ENCODE data around the gene MAPK8IP3. TPM values are rescaled to one million over a fixed set of nuclear protein-coding genes. Genes with fewer than 3 reads are reported as not detected.

MAPK8IP3 gene, protein sequence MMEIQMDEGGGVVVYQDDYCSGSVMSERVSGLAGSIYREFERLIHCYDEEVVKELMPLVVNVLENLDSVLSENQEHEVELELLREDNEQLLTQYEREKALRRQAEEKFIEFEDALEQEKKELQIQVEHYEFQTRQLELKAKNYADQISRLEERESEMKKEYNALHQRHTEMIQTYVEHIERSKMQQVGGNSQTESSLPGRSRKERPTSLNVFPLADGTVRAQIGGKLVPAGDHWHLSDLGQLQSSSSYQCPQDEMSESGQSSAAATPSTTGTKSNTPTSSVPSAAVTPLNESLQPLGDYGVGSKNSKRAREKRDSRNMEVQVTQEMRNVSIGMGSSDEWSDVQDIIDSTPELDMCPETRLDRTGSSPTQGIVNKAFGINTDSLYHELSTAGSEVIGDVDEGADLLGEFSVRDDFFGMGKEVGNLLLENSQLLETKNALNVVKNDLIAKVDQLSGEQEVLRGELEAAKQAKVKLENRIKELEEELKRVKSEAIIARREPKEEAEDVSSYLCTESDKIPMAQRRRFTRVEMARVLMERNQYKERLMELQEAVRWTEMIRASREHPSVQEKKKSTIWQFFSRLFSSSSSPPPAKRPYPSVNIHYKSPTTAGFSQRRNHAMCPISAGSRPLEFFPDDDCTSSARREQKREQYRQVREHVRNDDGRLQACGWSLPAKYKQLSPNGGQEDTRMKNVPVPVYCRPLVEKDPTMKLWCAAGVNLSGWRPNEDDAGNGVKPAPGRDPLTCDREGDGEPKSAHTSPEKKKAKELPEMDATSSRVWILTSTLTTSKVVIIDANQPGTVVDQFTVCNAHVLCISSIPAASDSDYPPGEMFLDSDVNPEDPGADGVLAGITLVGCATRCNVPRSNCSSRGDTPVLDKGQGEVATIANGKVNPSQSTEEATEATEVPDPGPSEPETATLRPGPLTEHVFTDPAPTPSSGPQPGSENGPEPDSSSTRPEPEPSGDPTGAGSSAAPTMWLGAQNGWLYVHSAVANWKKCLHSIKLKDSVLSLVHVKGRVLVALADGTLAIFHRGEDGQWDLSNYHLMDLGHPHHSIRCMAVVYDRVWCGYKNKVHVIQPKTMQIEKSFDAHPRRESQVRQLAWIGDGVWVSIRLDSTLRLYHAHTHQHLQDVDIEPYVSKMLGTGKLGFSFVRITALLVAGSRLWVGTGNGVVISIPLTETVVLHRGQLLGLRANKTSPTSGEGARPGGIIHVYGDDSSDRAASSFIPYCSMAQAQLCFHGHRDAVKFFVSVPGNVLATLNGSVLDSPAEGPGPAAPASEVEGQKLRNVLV (N-terminal part only)
- total RNA-seq: 13.9 and 16.6 TPM in 2 replicates

DNA sequence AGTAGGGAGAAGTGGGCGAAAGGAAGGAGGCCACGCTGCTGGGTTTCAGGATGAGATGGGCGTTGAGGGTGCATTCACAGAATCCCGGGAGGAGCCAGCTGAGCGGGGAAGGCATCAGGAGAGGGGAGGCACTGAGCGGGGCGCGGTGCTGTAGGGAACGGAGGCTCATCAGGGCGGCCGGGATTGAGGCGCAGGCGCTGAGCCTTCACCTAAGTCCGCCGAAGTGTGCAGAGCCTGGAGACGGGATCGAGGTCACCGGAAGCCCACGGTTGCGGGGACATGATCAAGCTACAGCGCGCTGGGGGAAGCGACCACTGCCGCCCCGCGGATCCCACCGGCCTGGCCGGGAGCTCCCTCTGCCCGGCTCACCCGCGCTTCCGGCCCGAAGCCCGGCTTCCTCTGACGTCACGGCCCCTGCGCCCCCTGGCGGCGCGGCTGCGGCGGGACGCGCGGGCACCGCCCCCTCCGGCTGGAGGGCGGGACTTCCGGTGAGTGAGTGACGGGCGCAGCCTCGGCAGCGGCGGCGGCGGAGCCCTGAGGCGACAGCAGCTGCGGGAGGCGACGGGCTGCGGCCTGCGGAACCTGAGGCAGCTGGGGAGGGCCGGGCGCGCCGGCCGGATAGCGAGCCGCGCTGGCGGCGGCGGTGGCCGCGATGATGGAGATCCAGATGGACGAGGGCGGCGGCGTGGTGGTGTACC, at the start of gene MAPK8IP3:
TSS of gene MAPK8IP3 (plus strand) at position 508 of the 698 bp plus-strand sequence. CDS start at position 653, 145 bp downstream.

DNA sequence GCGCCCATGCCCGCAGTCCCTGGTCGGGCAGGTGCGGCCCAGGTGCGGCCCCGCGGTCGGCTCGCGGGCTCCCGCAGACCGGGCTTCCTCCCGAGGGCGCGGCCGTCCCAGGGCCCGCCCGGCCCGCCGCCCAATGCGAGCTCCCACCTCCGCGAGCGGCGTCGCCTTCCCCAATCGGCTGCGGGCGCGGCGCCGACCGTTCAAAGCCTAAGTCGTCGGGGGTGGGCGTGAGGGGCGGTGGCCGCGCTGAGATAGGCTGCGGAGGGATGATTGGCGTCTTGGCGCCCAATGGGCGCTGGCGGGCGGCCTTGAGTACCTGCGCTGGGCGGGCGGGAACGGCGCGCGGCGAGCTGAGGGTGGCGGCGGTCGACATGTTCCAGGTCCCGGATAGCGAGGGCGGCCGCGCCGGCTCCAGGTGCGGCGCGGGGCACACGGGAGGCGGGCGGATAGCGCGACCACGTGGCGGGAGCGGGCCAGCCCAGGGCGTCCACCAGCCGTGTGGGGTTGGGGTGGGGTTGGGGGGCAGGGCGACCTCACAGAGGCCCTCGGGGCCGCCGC, 28.0 kb upstream of the MAPK8IP3 start, which contains the start of gene JPT2:
TSS of gene JPT2 (plus strand) at position 338 of the 558 bp plus-strand sequence. CDS start at position 372, 34 bp downstream.

DNA sequence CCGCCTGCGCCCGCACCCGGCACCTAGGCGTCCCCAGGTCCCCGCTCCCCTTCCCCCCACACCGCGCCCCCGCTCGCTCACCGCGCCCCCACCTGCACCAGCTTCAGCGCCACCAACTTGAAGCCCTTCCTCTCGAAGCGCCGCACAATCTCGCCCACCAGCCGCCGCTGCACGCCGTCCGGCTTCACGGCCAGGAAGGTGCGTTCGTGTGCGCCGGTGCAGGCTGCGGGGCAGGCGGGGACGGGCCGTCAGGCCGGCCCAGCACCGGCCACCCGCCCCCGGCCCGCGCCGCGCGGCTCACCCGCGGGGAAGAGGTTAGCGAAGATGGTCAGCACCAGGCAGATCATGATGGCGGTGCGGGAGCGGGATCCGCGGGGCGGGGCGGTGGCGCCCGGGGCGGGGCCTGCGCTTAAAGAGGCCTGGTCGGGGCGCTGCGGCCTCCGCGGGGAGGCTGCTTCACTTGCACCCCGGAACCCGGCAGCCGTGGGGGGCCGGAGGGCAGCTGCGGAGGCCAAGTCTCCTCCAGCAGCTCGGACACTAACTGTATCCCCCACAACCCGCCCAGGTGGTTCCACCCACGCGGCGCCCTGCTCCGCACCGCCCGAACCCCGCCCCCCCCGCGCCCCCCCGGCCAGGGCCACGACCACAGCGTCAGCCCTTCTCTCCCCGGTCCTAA, 65.3 kb downstream of the MAPK8IP3 start, which contains the start of gene NME3:
TSS of gene NME3 (minus strand) at position 356 of the 676 bp plus-strand sequence. CDS start at position 347, 9 bp downstream.

DNA sequence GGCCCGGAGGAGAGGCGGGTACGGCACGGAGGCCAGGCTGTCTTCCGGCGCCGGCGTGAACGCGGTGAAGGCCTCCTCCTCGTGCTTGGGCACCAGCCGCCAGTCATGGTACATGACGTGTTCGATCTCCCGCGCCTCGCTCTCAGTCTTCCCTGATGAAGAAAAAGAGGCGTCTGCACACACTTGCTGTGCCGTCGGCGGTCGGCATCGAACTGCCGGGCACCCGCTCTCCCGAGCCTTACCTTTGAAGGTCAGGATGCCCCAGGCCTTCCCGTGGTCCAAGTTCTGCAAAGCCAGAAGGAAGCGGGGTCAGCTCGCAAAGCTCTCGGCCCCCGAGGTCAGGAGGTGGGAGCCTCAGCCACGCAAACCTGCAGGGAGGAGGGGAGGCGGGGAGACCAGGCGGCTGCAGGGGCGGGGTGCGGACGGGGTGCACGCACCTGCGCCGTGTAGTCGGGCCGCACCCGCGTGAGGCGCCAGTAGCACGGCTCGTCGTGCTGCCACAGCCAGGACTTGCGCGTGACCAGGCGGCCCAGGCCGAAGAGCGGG, 66.4 kb downstream of the MAPK8IP3 start, which contains the start of gene EME2:
TSS of gene EME2 (plus strand) at position 449 of the 546 bp plus-strand sequence. CDS start 418 bp downstream, outside the sequence.

DNA sequence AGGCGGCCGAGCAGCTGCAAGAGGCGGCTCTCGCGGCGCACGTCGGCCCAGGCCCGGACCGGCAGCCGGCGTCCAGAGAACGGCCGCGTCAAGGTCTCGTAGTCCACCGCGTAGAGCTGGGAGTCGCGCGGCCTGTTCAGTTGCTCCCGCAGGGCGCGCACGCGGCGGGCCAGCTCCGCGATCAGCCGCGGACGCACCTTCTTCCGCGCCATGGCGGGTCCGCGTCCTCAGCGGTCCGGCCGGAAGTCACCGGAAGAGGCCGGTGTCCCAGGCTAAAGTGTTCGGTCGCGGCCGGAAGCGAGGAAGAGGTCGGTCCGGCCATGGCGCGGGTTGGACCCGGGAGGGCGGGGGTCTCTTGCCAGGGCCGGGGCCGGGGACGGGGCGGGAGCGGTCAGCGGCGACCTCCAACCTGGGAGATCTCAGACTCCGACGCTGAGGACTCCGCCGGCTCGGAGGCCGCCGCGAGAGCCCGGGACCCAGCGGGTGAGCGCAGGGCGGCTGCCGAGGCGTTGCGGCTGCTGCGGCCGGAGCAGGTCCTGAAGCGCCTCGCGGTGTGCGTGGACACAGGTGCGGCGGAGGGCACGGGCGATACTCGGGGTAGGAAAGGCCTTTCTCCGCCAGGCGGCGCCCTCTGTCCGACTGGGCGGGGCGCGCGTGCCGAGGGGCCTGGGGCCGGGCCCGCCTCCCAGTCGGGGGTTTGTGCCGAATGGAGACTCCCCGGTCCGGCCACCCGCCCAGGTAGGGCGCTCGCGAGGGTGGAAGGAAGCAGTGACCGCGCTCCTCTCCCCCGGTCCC, 67.1 kb downstream of the MAPK8IP3 start, which contains the start of gene MRPS34:
TSS of gene MRPS34 (minus strand) at position 227 of the 795 bp plus-strand sequence. CDS start at position 212, 15 bp downstream.

DNA sequence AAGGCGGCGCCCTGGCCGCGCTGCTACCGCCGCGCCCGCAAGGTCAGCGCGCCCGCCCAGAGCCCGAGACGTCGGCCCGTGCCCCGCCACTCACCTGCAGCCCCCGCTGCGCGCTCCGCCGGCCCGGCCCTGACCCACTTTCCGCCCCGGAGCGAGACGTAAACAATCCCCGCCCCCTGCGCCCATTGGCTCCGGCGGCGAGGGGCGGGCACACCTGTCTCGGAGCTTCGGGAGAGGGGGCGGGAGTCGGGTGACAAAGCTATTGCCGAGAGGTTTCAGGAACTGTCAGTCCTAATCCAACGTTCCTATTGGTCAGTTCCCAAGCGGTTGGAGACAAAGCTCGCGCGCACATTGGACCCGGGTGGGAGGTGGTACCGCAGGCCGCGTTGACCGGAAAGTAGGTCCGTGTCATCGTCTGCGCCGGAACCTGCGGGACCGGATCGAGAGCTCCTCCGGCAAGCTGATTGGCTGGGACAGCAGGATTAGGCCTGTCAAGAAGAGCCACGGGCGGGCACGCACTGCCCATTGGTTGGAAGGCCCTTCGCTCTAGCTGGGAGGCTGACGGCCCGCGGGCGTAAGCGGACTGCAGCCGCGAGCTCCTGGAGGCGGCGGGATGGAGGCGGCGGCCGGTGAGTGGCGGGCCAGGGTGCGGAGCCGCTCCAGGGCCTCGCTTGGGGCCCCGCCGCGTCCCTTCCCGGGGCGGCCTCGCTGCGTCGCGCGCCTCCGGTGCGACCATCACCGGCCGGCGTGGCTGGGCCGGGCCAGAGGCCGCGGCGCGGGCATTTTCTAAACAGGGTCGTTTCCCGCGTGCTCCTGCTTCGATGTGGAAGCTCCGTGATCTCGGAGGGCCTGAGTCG, 76.6 kb downstream of the MAPK8IP3 start, which contains the start of the genes NUBP2 and SPSB3:
TSS of gene NUBP2 (plus strand) at position 553 of the 857 bp plus-strand sequence. CDS start at position 614, 61 bp downstream.
TSS of gene SPSB3 (minus strand) at position 164 of the 857 bp plus-strand sequence. CDS start 1,088 bp downstream, outside the sequence.

DNA sequence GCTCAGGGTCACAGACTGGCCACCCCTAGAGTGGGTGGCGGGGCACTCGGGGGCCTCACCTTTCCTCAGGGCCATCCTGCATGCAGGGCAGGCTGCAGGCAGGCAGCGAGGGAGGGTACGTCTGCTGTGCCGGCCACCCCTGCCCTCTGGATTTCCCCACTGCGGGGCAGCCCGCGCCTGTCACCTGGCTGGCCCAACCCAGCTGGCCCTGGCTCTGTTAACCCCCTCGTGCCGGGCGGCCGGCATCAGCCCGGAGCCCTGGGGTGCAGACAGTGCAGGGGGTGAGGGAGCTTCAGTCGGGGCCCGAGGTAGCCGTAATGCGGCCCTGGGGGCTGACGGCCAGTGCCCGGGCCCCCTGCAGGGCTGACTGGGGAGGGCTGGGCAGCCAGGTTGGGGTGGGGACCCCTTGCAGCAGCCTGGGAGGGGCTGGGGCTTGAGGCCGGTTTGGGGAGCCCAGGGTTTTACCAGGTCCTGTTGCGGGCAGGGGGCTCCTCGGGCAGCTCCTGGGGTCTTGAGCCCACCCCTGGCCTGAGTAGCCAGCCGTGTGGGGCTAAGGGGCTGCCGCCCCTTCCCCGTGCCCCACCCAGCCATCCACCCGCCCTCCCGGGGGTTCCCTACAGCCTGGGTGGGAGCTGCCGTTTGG, 87.7 kb downstream of the MAPK8IP3 start, which contains the start of gene IGFALS:
TSS of gene IGFALS (minus strand) at position 128 of the 643 bp plus-strand sequence. CDS start at position 75, 53 bp downstream.

Other genes with a start within 250 kb of the MAPK8IP3 start
- 44.9 and 50.0 TPM in 2 replicates for gene CLCN7, start 231.2 kb upstream of the MAPK8IP3 start, total RNA-seq
- gene PTX4, start 217.3 kb upstream of the MAPK8IP3 start, total RNA-seq: 0.37 TPM in 1 of 2 replicates, not detected in the other
- gene TELO2, start 212.8 kb upstream of the MAPK8IP3 start, total RNA-seq: 11.5 and 17.0 TPM in 2 replicates
- 16.8 and 20.5 TPM in 2 replicates for gene TMEM204, start 172.5 kb upstream of the MAPK8IP3 start, total RNA-seq
- gene IFT140, start 94.1 kb upstream of the MAPK8IP3 start, total RNA-seq: 14.6 and 23.7 TPM in 2 replicates
- gene CRAMP1, start 93.8 kb upstream of the MAPK8IP3 start, total RNA-seq: 8.2 and 8.8 TPM in 2 replicates
- gene JPT2, start 27.9 kb upstream of the MAPK8IP3 start, total RNA-seq: 24.4 and 30.3 TPM in 2 replicates
- 61.7 and 65.7 TPM in 2 replicates for gene NME3, start 65.3 kb downstream of the MAPK8IP3 start, total RNA-seq
- 2.6 and 3.7 TPM in 2 replicates for gene EME2, start 66.6 kb downstream of the MAPK8IP3 start, total RNA-seq
- 83.6 and 89.1 TPM in 2 replicates for gene MRPS34, start 66.9 kb downstream of the MAPK8IP3 start, total RNA-seq
- 22.7 and 34.8 TPM in 2 replicates for gene SPSB3, start 76.4 kb downstream of the MAPK8IP3 start, total RNA-seq
- 61.6 and 65.2 TPM in 2 replicates for gene NUBP2, start 76.8 kb downstream of the MAPK8IP3 start, total RNA-seq
- gene IGFALS, start 87.5 kb downstream of the MAPK8IP3 start, total RNA-seq: not detected in 2 replicates
- gene HAGH, start 120.6 kb downstream of the MAPK8IP3 start, total RNA-seq: 13.4 and 28.5 TPM in 2 replicates
- gene FAHD1, start 121.0 kb downstream of the MAPK8IP3 start, total RNA-seq: 38.5 and 44.2 TPM in 2 replicates
- not detected in 2 replicates for gene MEIOB, start 166.0 kb downstream of the MAPK8IP3 start, total RNA-seq
- gene HS3ST6, start 212.2 kb downstream of the MAPK8IP3 start, total RNA-seq: not detected in 2 replicates
- 17.0 and 17.8 TPM in 2 replicates for gene MSRB1, start 237.0 kb downstream of the MAPK8IP3 start, total RNA-seq
- not detected in 2 replicates for gene RPL3L, start 248.5 kb downstream of the MAPK8IP3 start, total RNA-seq